Endothelial cell of umbilical vein (primary cell): ENCODE data around the gene NPTN. TPM values are rescaled to one million over a fixed set of nuclear protein-coding genes. Genes with fewer than 3 reads are reported as not detected.

Experiments
- BruUV-seq: library from RNA; stranded (reverse); fragments of 400-500 nt; replicated peaks from 2 replicates; lab custom pipeline; 2021; lab: Mats Ljungman, UMichigan
- CTCF ChIA-PET: fragments of 300-600, 350-600 bp; sonication (Branson Sonifier 250); formaldehyde crosslinking; loops from one replicate; lab custom pipeline; 2021; ENCODE audit warnings: antibody characterized with exemption, inconsistent platforms; lab: Charles Lee
- POLR2A ChIA-PET: fragments of 300-600, 350-600 bp; sonication (Branson Sonifier 250); formaldehyde crosslinking; loops from one replicate; lab custom pipeline; 2021; ENCODE audit warnings: antibody characterized with exemption, inconsistent platforms; lab: Charles Lee
- DNase-seq: peaks from one replicate; pipeline ENCODE4 v3.0.0-alpha.2; 2011; ENCODE audit warnings: low read depth, low spot score
- FAIRE-seq: peaks from 2 replicates; lab custom pipeline; 2011; peaks lifted over from hg19 to GRCh38; lab: Jason Lieb, UNC
- H2AFZ ChIP-seq: 2 replicates; pipeline ENCODE4 v1.6.0; 2012; ENCODE audit warnings: low read depth, low read length, control low read depth, inconsistent platforms
- H3K27ac ChIP-seq: 2 replicates; pipeline ENCODE4 v1.5.1; 2011; ENCODE audit warnings: low read depth, mild to moderate bottlenecking, control low read depth, low read length, moderate library complexity; ENCODE audit not compliant: insufficient read depth
- H3K27me3 ChIP-seq, 2 experiments: 2 replicates each; pipeline versions ENCODE4 v1.6.0 to v1.6.1; 2011; ENCODE audit warnings: low read length in 2 of 2, mixed read lengths in 1 of 2; ENCODE audit not compliant: control insufficient read depth in 2 of 2, insufficient read depth in 2 of 2
- H3K36me3 ChIP-seq, 2 experiments: 2 replicates in 1 of 2; 3 replicates in 1 of 2; pipeline ENCODE4 v1.5.1; 2011; ENCODE audit warnings: low read length in 2 of 2, mild to moderate bottlenecking in 1 of 2, moderate library complexity in 1 of 2; ENCODE audit not compliant: control insufficient read depth in 2 of 2, insufficient read depth in 2 of 2; ENCODE audit errors: extremely low read depth in 1 of 2
- H3K4me1 ChIP-seq: 3 replicates; pipeline ENCODE4 v1.5.1; 2011; ENCODE audit warnings: mild to moderate bottlenecking, low read length; ENCODE audit not compliant: control insufficient read depth, insufficient read depth; ENCODE audit errors: extremely low read depth
- H3K4me2 ChIP-seq: 2 replicates; pipeline ENCODE4 v1.6.1; 2011; ENCODE audit warnings: low read length, control low read depth, mixed read lengths; ENCODE audit not compliant: insufficient read depth
- H3K4me3 ChIP-seq, 3 experiments: fragments of 200-600 bp in 1 of 3; sonication (generic), shearing (Covaris generic) in 1 of 3; replicated peaks in 1 of 3; 2 replicates each; pipeline ENCODE4 v1.5.1; 2011 to 2016; ENCODE audit warnings: control low read depth in 3 of 3, low read length in 3 of 3, mild to moderate bottlenecking in 2 of 3, inconsistent platforms in 1 of 3, low read depth in 1 of 3, moderate library complexity in 1 of 3; ENCODE audit not compliant: insufficient read depth in 1 of 3
- H3K79me2 ChIP-seq: 2 replicates; pipeline ENCODE4 v1.6.0; 2012; ENCODE audit warnings: low read length, inconsistent platforms; ENCODE audit not compliant: control insufficient read depth, insufficient read depth
- H3K9ac ChIP-seq: replicated peaks from 2 replicates; pipeline ENCODE3; 2011; ENCODE audit warnings: low read length, control low read depth; ENCODE audit not compliant: insufficient read depth; ENCODE audit errors: extremely low read depth
- H3K9me1 ChIP-seq: replicated peaks from 3 replicates; pipeline ENCODE4 v1.6.0; 2011; ENCODE audit warnings: mild to moderate bottlenecking, low read length; ENCODE audit not compliant: control insufficient read depth, insufficient read depth; ENCODE audit errors: extremely low read depth
- H3K9me3 ChIP-seq: replicated peaks from 2 replicates; pipeline ENCODE4 v1.5.1; 2012; ENCODE audit warnings: low read length, inconsistent platforms; ENCODE audit not compliant: control insufficient read depth, insufficient read depth
- H4K20me1 ChIP-seq: replicated peaks from 2 replicates; pipeline ENCODE3; 2011; ENCODE audit warnings: mild to moderate bottlenecking, low read length; ENCODE audit not compliant: control insufficient read depth, insufficient read depth; ENCODE audit errors: extremely low read depth
- EZH2 ChIP-seq: IDR thresholded peaks from 2 replicates; pipeline ENCODE4 v1.6.1; 2012; ENCODE audit warnings: borderline replicate concordance, low read depth, mild to moderate bottlenecking, moderate library complexity, low read length, inconsistent platforms; ENCODE audit not compliant: severe bottlenecking
- FOS ChIP-seq: IDR thresholded peaks from 2 replicates; pipeline ENCODE4 v1.6.1; 2011; ENCODE audit warnings: mild to moderate bottlenecking, low read length, moderate library complexity, borderline replicate concordance; ENCODE audit not compliant: insufficient read depth
- GATA2 ChIP-seq: IDR thresholded peaks from 2 replicates; pipeline ENCODE4 v1.7.0; 2011; ENCODE audit warnings: low read depth, mild to moderate bottlenecking, moderate library complexity, mixed read lengths, low read length; ENCODE audit not compliant: insufficient read length, insufficient read depth
- JUN ChIP-seq: IDR thresholded peaks from 2 replicates; pipeline ENCODE4 v1.6.1; 2011; ENCODE audit warnings: borderline replicate concordance, low read depth; ENCODE audit not compliant: insufficient read length, insufficient read depth
- MYC ChIP-seq: IDR thresholded peaks from one replicate; pipeline ENCODE4 v1.6.1; 2011; ENCODE audit warnings: mild to moderate bottlenecking, low read depth, low read length
- POLR2A ChIP-seq: IDR thresholded peaks from 2 replicates; pipeline ENCODE4 v1.6.1; 2012; ENCODE audit warnings: low read depth, mild to moderate bottlenecking, control low read depth, low read length
- POLR2AphosphoS5 ChIP-seq: IDR thresholded peaks from 2 replicates; pipeline ENCODE4 v1.6.1; 2012; ENCODE audit warnings: low read depth, mild to moderate bottlenecking, control low read depth, low read length, moderate library complexity; ENCODE audit not compliant: insufficient read depth
- dilution Hi-C: fragments of 300-500 bp; cut with MboI; formaldehyde crosslinking; loops from one replicate; pipeline ENCODE4 v1.15.0; 2019; ENCODE audit warnings: low sequenced_read_pairs; ENCODE audit not compliant: extremely low pct_ligation_motif_present
- intact Hi-C: fragments of 100-400 bp; cut with micrococcal nuclease; formaldehyde crosslinking; loops from one replicate; pipeline ENCODE4 v1.10.0; 2022
- polyA plus RNA-seq, 4 experiments: library from polyadenylated mRNA; depleted of rRNA in 3 of 4; stranded (reverse) in 3 of 4; unstranded in 1 of 4; fragments of >200 nt; gene quantifications; 2 replicates each; pipeline versions ENCODE4 v1.2.1 to v1.2.3, GENCODE V29; 2011 to 2012; ENCODE audit warnings: missing spikeins in 1 of 4
- total RNA-seq: library from RNA; stranded (reverse); gene quantifications from 2 replicates; pipeline ENCODE4 v1.2.3, GENCODE V29; 2021
- TF ChIP-seq, protein P1 (sequence below): IDR thresholded peaks from 2 replicates; pipeline ENCODE4 v1.6.1; 2011; ENCODE audit not compliant: insufficient read depth, insufficient read length
- TF ChIP-seq, protein P2 (sequence below), 2 donors: IDR thresholded peaks; 1 replicate in 1 of 2; 2 replicates in 1 of 2; pipeline ENCODE4 v1.5.1; 2011; ENCODE audit warnings: low read length in 2 of 2, mild to moderate bottlenecking in 2 of 2, moderate library complexity in 2 of 2, control low read depth in 1 of 2, inconsistent platforms in 1 of 2, low read depth in 1 of 2; ENCODE audit not compliant: insufficient read depth in 1 of 2; ENCODE audit errors: extremely low read depth in 1 of 2

Gene NPTN
- total and polyA plus RNA-seq, 2 donors (not counting 3 experiments of a cell fraction or from before 2014, with no cell fraction given): 77.4 to 81.3 TPM

DNA sequence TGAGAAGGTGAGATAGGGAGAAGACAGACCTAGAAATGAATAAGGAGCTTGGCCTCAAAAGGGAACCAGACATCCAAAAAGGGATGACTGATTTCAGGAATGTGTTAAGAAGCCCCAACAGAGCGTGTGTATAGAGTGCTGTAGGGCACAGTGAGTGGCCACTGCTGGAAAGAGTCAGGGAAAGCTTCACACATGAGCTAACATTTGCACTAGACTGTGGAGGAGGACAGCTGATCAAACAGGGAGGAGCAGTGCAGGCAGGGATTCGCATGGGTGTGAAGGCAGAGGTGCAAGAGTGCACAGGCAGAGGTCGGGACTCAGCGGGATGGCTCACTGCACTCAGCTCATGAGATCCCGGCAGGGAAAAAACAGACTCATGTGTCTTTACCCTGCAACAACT lies 61.8 kb downstream of the NPTN start:
- H3K9ac ChIP-seq: no peak overlapping the region
- H3K9me3 ChIP-seq: no peaks in the 10 kb centered on the region
- H3K4me3 ChIP-seq: no peak overlapping the region
- no peak overlapping the region for H2AFZ ChIP-seq
- H3K9me1 ChIP-seq: no peaks in the 10 kb centered on the region
- H4K20me1 ChIP-seq: no peaks in the 10 kb centered on the region
- no peak overlapping the region for H3K4me2 ChIP-seq
- dilution Hi-C loops: no loop called here
- FAIRE-seq: no peak
- BruUV-seq: no TSS peak
- ChIA-PET CTCF (interaction anchor here (1.0 to 4.1 kb wide), 4 partner anchors 11 to 106 kb away, joined by 3 to 27 read pairs (median 4); partner anchors contain the start of gene NPTN), POLR2A (no interaction called here)
- H3K79me2 ChIP-seq: no peaks in the 10 kb centered on the region
- H3K27ac ChIP-seq: no peak overlapping the region
- peaks cover 13% of the 10 kb centered on the region for H3K4me1 ChIP-seq
- no peak for TF ChIP-seq POLR2AphosphoS5
- no peak for TF ChIP-seq GATA2
- TF ChIP-seq, protein P1, sequence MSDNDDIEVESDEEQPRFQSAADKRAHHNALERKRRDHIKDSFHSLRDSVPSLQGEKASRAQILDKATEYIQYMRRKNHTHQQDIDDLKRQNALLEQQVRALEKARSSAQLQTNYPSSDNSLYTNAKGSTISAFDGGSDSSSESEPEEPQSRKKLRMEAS: no peak
- TF ChIP-seq POLR2A: no peak
- no peak for TF ChIP-seq EZH2
- TF ChIP-seq, protein P2, sequence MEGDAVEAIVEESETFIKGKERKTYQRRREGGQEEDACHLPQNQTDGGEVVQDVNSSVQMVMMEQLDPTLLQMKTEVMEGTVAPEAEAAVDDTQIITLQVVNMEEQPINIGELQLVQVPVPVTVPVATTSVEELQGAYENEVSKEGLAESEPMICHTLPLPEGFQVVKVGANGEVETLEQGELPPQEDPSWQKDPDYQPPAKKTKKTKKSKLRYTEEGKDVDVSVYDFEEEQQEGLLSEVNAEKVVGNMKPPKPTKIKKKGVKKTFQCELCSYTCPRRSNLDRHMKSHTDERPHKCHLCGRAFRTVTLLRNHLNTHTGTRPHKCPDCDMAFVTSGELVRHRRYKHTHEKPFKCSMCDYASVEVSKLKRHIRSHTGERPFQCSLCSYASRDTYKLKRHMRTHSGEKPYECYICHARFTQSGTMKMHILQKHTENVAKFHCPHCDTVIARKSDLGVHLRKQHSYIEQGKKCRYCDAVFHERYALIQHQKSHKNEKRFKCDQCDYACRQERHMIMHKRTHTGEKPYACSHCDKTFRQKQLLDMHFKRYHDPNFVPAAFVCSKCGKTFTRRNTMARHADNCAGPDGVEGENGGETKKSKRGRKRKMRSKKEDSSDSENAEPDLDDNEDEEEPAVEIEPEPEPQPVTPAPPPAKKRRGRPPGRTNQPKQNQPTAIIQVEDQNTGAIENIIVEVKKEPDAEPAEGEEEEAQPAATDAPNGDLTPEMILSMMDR (IDR thresholded peaks at IDR 0.05; ENCODE audit: extremely low read depth in 1 of 2, insufficient read depth in 1 of 2, low read depth in 1 of 2, low read length in 2 of 2): no peak
- no peak for TF ChIP-seq FOS
- no peak for TF ChIP-seq MYC
- no peak for TF ChIP-seq JUN
- peaks cover 12 to 30% of the 10 kb centered on the region in 2 experiments for H3K36me3 ChIP-seq
- intact Hi-C loops: no loop called here
- no peaks in the 10 kb centered on the region for H3K27me3 ChIP-seq
- no peak for DNase-seq
